HFFc6 (cell line): ENCODE measurements around the gene RPH3AL. TPM values are rescaled to one million over a fixed set of nuclear protein-coding genes. Genes with fewer than 3 reads are reported as not detected.
"Not testable (repeated sequence)": the region's sequence is repeated elsewhere in the genome, so short reads cannot be mapped to it uniquely, and the experiment has no call there.

Experiments used
- DNase-seq: peaks from one replicate; pipeline ENCODE4 v3.0.0-alpha.2; 2018
- H3K27ac Mint-ChIP-seq: 2 replicates; pipeline ENCODE4 v1.8.0; 2020; ENCODE audit warnings: mild to moderate bottlenecking, mixed read lengths
- H3K27me3 Mint-ChIP-seq: 2 replicates; pipeline ENCODE4 v1.8.0; 2021; ENCODE audit warnings: mild to moderate bottlenecking, moderate library complexity, mixed read lengths; ENCODE audit not compliant: insufficient read depth
- H3K36me3 Mint-ChIP-seq: 2 replicates; pipeline ENCODE4 v1.8.0; 2021; ENCODE audit warnings: low read depth, mixed read lengths
- H3K4me1 Mint-ChIP-seq: 2 replicates; pipeline ENCODE4 v1.8.0; 2020; ENCODE audit warnings: low read depth, mixed read lengths
- H3K4me3 Mint-ChIP-seq: 2 replicates; pipeline ENCODE4 v1.8.0; 2020; ENCODE audit warnings: mild to moderate bottlenecking, moderate library complexity, mixed read lengths
- H3K9me3 Mint-ChIP-seq: 2 replicates; pipeline ENCODE4 v1.8.0; 2020; ENCODE audit warnings: mild to moderate bottlenecking, mixed read lengths
- total RNA-seq, 6 experiments: library from RNA; stranded (reverse); fragmentation: NEBNext Ultra II Directional; extraction: Animal tissue kit (Norgen Biotek cat#: 25700); gene quantifications; 2 replicates in 1 of 6; 3 replicates in 5 of 6; pipeline ENCODE4 v1.2.3, GENCODE V29; 2021
- TF ChIP-seq, protein P1 (sequence below): fragments of 200-600 bp; sonication (generic); IDR thresholded peaks from 2 replicates; pipeline ENCODE4 v1.5.0; 2021; ENCODE audit warnings: antibody characterized with exemption, mild to moderate bottlenecking

RPH3AL gene
- total RNA-seq, 6 experiments from 2014 or later: 1.4 to 2.4 (median 2.0) TPM

DNA sequence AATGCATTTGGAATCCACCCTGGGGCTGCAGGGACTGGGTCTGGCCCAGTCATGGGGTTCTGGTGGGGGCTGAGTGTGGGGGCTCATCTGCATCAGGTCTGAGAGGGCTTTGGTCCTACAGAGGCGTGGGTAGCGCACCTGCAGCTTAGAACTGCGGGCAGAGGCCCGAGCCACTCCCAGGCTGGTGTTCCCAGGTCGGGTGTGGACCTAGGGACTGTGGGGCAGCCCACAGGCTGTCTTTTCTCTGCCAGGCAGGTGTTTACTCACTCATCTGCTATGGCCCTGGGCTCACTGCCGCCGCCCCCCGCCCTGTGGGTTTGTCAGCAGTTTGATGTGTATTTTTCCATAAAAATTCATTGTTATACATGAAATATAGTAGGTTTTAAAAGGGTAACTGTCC is 144.2 kb downstream of the RPH3AL start:
- peaks cover 8% of the 10 kb centered on the region; the same call in 1 of the 2 replicates for H3K36me3 Mint-ChIP-seq
- no peak overlapping the region for H3K4me3 Mint-ChIP-seq
- no peak overlapping the region for H3K27ac Mint-ChIP-seq
- H3K9me3 Mint-ChIP-seq: peaks cover 10% of the 10 kb centered on the region
- TF ChIP-seq, protein P1, sequence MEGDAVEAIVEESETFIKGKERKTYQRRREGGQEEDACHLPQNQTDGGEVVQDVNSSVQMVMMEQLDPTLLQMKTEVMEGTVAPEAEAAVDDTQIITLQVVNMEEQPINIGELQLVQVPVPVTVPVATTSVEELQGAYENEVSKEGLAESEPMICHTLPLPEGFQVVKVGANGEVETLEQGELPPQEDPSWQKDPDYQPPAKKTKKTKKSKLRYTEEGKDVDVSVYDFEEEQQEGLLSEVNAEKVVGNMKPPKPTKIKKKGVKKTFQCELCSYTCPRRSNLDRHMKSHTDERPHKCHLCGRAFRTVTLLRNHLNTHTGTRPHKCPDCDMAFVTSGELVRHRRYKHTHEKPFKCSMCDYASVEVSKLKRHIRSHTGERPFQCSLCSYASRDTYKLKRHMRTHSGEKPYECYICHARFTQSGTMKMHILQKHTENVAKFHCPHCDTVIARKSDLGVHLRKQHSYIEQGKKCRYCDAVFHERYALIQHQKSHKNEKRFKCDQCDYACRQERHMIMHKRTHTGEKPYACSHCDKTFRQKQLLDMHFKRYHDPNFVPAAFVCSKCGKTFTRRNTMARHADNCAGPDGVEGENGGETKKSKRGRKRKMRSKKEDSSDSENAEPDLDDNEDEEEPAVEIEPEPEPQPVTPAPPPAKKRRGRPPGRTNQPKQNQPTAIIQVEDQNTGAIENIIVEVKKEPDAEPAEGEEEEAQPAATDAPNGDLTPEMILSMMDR: no peak
- peaks cover 27% of the 10 kb centered on the region for H3K27me3 Mint-ChIP-seq
- no peak for DNase-seq
- H3K4me1 Mint-ChIP-seq: no peaks in the 10 kb centered on the region

DNA sequence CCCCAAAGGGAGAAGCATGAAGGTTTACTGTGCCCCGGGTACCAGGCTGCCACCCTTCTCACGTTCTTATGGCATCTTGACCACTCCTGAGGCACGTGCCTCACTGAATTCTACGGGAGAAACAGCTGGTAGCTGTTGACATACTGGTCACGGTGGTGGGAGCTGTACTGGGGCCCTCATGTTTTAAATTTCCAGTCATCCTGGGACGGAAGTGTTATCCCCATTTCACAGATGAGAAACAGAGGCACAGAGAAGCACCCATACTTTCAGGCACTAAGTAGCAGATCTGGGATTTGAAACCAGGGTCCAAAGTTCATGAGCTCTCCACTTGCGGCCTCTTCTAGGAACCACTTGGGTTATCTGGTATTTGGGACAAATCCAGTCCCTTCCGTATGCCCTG is 144.8 kb downstream of the RPH3AL start:
- Mint-ChIP-seq H3K9me3 (peaks cover 10% of the 10 kb centered on the region), H3K4me1 (no peaks in the 10 kb centered on the region), H3K4me3 (no peak overlapping the region), H3K27me3 (peaks cover 31% of the 10 kb centered on the region), H3K36me3 (peaks cover 8% of the 10 kb centered on the region; the same call in 1 of the 2 replicates), H3K27ac (no peak overlapping the region)
- no peak for DNase-seq
- TF ChIP-seq, protein P1: no peak

DNA sequence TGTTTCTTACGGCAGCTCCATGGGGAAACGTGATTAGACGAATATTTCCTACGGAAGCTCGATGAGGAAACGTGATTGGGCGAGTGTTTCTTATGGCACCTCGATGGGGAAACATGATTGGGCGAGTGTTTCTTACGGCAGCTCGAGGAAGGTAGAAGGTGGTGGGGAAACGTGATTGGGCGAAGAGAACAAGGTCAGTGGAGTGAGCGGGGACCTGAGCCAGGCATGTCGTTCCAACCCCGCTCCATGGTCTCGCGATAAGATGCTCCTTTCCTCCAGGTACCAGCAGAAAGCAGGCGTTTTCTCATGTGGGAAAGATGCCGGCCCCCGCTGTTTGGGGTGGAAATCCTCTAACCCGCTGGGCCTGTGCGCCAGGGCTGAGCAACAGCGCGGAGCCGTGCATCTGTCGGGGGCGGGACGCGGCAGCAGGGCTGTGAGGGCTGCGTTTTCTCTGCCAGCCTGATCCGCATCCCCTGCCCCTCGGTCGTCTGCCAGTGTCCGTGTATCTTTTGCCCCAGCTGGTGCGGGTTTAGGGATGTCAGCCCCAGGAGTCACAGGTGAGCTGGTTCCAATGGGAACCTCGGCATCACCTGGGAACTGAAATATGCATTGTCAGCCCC is 145.6 kb downstream of the RPH3AL start:
- Mint-ChIP-seq H3K4me3 (no peak overlapping the region), H3K9me3 (peaks cover 10% of the 10 kb centered on the region), H3K27me3 (peaks cover 37% of the 10 kb centered on the region), H3K36me3 (peaks cover 8% of the 10 kb centered on the region; the same call in 1 of the 2 replicates), H3K4me1 (no peaks in the 10 kb centered on the region), H3K27ac (no peak overlapping the region)
- no peak for DNase-seq
- TF ChIP-seq, protein P1: no peak

DNA sequence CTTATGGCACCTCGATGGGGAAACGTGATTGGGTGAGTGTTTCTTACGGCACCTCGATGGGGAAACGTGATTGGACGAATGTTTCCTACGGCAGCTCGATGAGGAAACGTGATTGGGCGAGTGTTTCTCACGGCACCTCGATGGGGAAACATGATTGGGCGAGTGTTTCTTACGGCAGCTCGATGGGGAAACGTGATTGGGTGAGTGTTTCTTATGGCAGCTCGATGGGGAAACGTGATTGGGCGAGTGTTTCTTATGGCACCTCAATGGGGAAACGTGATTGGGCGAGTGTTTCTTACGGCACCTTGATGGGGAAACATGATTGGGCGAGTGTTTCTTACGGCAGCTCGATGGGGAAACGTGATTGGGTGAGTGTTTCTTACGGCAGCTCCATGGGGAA is 146.1 kb downstream of the RPH3AL start:
- DNase-seq, H3K4me1 Mint-ChIP-seq: not testable (repeated sequence)
- peaks cover 39% of the 10 kb centered on the region for H3K27me3 Mint-ChIP-seq

DNA sequence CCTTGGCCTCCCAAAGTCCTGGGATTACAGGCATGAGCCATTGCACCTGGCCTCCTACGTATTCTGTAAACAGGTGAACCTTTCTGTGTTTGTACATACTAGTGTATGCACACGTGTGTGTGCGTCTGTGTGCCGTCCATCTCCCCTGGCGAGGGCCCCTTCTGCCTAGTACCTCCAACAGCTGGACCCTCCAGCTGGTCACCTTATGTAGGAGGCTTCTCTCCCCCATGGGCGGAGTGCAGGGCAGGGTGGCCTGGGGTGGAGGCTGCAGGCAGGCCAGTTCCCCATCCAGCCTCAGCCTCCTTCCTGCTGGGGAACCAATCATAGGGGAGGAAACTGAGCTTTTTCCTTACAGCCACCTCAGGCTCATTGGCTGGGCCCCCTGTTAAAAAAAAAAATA is 146.8 kb downstream of the RPH3AL start:
- Mint-ChIP-seq H3K27ac (no peak overlapping the region), H3K4me3 (no peak overlapping the region), H3K9me3 (peaks cover 10% of the 10 kb centered on the region), H3K27me3 (peaks cover 38% of the 10 kb centered on the region), H3K4me1 (no peaks in the 10 kb centered on the region), H3K36me3 (peaks cover 8% of the 10 kb centered on the region; the same call in 1 of the 2 replicates)
- TF ChIP-seq, protein P1: no peak
- no peak for DNase-seq

More for the DNA sequence above, 146.1 kb downstream of the RPH3AL start:
- H3K36me3 Mint-ChIP-seq, H3K9me3 Mint-ChIP-seq, H3K27ac Mint-ChIP-seq, H3K4me3 Mint-ChIP-seq: not testable (repeated sequence)

DNA sequence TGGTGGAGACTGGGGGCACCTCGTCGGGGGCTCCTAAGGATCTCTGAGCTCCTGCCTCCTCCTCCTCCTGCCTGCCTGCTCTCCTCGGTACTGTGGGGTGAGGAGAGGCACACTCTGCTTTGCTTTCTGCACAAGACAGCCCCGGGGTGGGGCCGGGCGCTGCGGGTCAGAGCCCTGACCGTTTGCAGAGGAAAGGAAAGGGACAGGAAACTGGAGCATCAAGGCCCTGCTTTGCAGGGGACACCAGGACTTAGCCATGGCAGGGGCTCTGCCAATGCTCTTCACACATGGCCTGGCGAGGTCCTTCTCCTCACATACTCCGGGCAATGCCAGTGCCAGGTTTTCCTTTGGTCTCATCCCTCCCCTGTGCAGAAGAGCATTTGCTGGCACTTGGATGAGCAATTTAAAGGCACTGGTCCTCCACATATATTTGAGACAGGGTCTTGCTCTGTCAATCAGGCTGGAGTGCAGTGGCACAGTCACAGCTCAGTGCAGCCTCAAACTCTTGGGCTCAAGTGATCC is 147.4 kb downstream of the RPH3AL start:
- no peak overlapping the region for H3K27ac Mint-ChIP-seq

More for the DNA sequence above, 147.4 kb downstream of the RPH3AL start:
- TF ChIP-seq, protein P1: no peak
- Mint-ChIP-seq H3K4me3 (no peak overlapping the region), H3K9me3 (peaks cover 10% of the 10 kb centered on the region), H3K4me1 (no peaks in the 10 kb centered on the region), H3K36me3 (peaks cover 8% of the 10 kb centered on the region; the same call in 1 of the 2 replicates), H3K27me3 (peaks cover 34% of the 10 kb centered on the region)
- DNase-seq: no peak
